Right lobe of liver (tissue), 4 donors: ENCODE results near the gene THPO.

Experiments
- CTCF ChIP-seq, 4 donors: fragments of 200-600 bp in 3 of 4; fragments of 450-650 bp in 1 of 4; IDR thresholded peaks; one replicate each; pipeline versions ENCODE4 v1.5.1 to v1.8.0; 2016 to 2022; ENCODE audit warnings: antibody characterized with exemption in 4 of 4, mild to moderate bottlenecking in 2 of 4
- POLR2A ChIP-seq: fragments of 450-650 bp; IDR thresholded peaks from one replicate; pipeline ENCODE4 v1.6.1; 2017; ENCODE audit warnings: antibody characterized with exemption, mild to moderate bottlenecking
- donor health status: DM: no; HTN: no; CAD: no.
- donor health status: DM: no; HTN: no; CAD: no.
- donor health status: DM: no; HTN: yes; CAD: no.

- TF ChIP-seq POLR2A (no peak), CTCF (IDR thresholded peaks at IDR 0.05) (no peak)
Observed at GRCh38 chr3:184415203-184415490, 37.1 kb upstream of the THPO start.
